Adrenal gland (tissue), 12 donors: ENCODE data around the gene POLR1D. TPM values are rescaled to one million over a fixed set of nuclear protein-coding genes. Genes with fewer than 3 reads are reported as not detected.

Source experiments
- DNase-seq, 7 donors: peaks; one replicate each; pipeline ENCODE4 v3.0.0-alpha.2; 2019 to 2020
- H3K27ac ChIP-seq, 5 donors: fragments of 200-600 bp; sonication (generic) in 4 of 5; 1 replicate in 3 of 5; 2 replicates in 2 of 5; pipeline versions ENCODE4 v1.5.1 to v1.8.0; 2016 to 2020; ENCODE audit warnings: mild to moderate bottlenecking in 1 of 5
- H3K27me3 ChIP-seq: fragments of 200-600 bp; 2 replicates; pipeline ENCODE4 v1.8.0; 2021
- H3K36me3 ChIP-seq, 2 donors: fragments of 200-600 bp; replicated peaks in 1 of 2; 1 replicate in 1 of 2; 2 replicates in 1 of 2; pipeline versions ENCODE4 v1.5.1 to v1.8.0; 2018 to 2022
- H3K4me1 ChIP-seq, 2 donors: fragments of 200-600 bp; replicated peaks in 1 of 2; 1 replicate in 1 of 2; 2 replicates in 1 of 2; pipeline versions ENCODE4 v1.5.1 to v1.8.0; 2018 to 2021
- H3K4me3 ChIP-seq, 4 donors: fragments of 200-600 bp; sonication (generic) in 3 of 4; one replicate each; pipeline ENCODE4 v1.5.1; 2016 to 2018
- H3K9me3 ChIP-seq, 3 donors: fragments of 200-600 bp; sonication (generic) in 1 of 3; replicated peaks in 1 of 3; 1 replicate in 2 of 3; 2 replicates in 1 of 3; pipeline versions ENCODE4 v1.5.1 to v1.8.0; 2016 to 2021
- CTCF ChIP-seq, 6 experiments: fragments of 450-650 bp in 4 of 6; fragments of 200-600 bp in 2 of 6; sonication (generic) in 1 of 6; IDR thresholded peaks; 1 replicate in 5 of 6; 2 replicates in 1 of 6; pipeline versions ENCODE4 v1.5.1 to v1.8.0; 2016 to 2021; ENCODE audit warnings: antibody characterized with exemption in 6 of 6, mild to moderate bottlenecking in 2 of 6, moderate library complexity in 1 of 6
- POLR2A ChIP-seq, 2 donors: fragments of 450-650 bp; IDR thresholded peaks; one replicate each; pipeline ENCODE4 v1.6.1; 2017; ENCODE audit warnings: antibody characterized with exemption in 2 of 2, mild to moderate bottlenecking in 2 of 2, moderate library complexity in 1 of 2
- WGBS, 4 donors: extraction: QIAGEN DNeasy Blood & Tissue Kit in 2 of 4; methylation state at CpG; one replicate each; pipeline versions ENCODE4 v1.1.5 to v1.1.7; 2013 to 2017; 5-methylcytosine and 5-hydroxymethylcytosine counted together
- intact Hi-C, 2 donors: fragments of 100-400 bp; cut with DNase I; formaldehyde crosslinking; loops; one replicate each; pipeline versions ENCODE4 v1.14.1 to v1.15.0; 2022 to 2023
- polyA plus RNA-seq, 3 donors: library from polyadenylated mRNA; stranded (reverse); fragments of 200-250 nt in 2 of 3; fragments of 350-450 nt in 1 of 3; fragmentation: Illumina TruSeq in 1 of 3; extraction: RNeasy Lipid Tissue Mini Kit (QIAGEN cat#74804) in 1 of 3; gene quantifications; one replicate each; pipeline ENCODE4 v1.2.3, GENCODE V29; 2013 to 2014
- total RNA-seq, 9 donors: library from RNA; depleted of rRNA in 4 of 9; stranded (reverse); fragments of >200 nt in 4 of 9; fragments of 120-200 nt in 1 of 9; fragmentation: NEBNext Ultra II Directional in 1 of 9; extraction: Animal tissue kit (Norgen Biotek cat#: 25700) in 1 of 9; gene quantifications; one replicate each; pipeline versions ENCODE4 v1.1.0 to v1.2.4, GENCODE V29; 2013 to 2023
- donor health status: healthy with polysubstance abuse.
- donor health status: Bipolar disorder and iron deficiency.
- donor health status: DM: yes; HTN: yes; CAD: no.
- donor health status: DM: no; HTN: no; CAD: no.
- donor health status: DM: no; HTN: no; CAD: no.
- donor health status: DM: yes; HTN: yes; CAD: no.

Gene POLR1D
- total and polyA plus RNA-seq, 12 donors, result 81.5 to 369 (median 176) TPM

GRCh38 chr13:27654059-27654458 is 32.4 kb downstream of the POLR1D start:
- Histone ChIP-seq H3K4me3 (no peak overlapping the region), H3K27me3 (no peaks in the 10 kb centered on the region), H3K9me3 (peaks cover 0 to 4% (median 0%) of the 10 kb centered on the region in 3 donors), H3K27ac (no peak overlapping the region), H3K4me1 (no peaks in the 10 kb centered on the region), H3K36me3 (peaks cover 0 to 20% of the 10 kb centered on the region in 2 donors)
- intact Hi-C loops, result no loop called here
- TF ChIP-seq CTCF (IDR thresholded peaks at IDR 0.05) (no peak), POLR2A (IDR thresholded peaks at IDR 0.05) (no peak)
- WGBS, 4 donors, result 80 to 98% (median 96%) methylated on average over 3 of the region's 3 CpGs
- DNase-seq, result no peak

- intact Hi-C loops, result no loop called here
- TF ChIP-seq CTCF (IDR thresholded peaks at IDR 0.05) (no peak), POLR2A (IDR thresholded peaks at IDR 0.05) (no peak)
Measured at GRCh38 chr13:27654816-27655215, 33.1 kb downstream of the POLR1D start.

GRCh38 chr13:27657724-27658123 is 36.0 kb downstream of the POLR1D start:
- no peak overlapping the region for H3K27ac ChIP-seq
- TF ChIP-seq CTCF (IDR thresholded peaks at IDR 0.05), result no peak
- TF ChIP-seq POLR2A (IDR thresholded peaks at IDR 0.05), result no peak
- no peak overlapping the region for H3K4me3 ChIP-seq
- 93 to 94% (median 93%) methylated on average over 2 of the region's 2 CpGs for WGBS, 4 donors
- intact Hi-C loops, result no loop called here
- no peaks in the 10 kb centered on the region for H3K36me3 ChIP-seq
- no peaks in the 10 kb centered on the region for H3K27me3 ChIP-seq
- no peaks in the 10 kb centered on the region for H3K4me1 ChIP-seq
- DNase-seq, result no peak
- H3K9me3 ChIP-seq, result no peaks in the 10 kb centered on the region

More at GRCh38 chr13:27654816-27655215, 33.1 kb downstream of the POLR1D start:
- Histone ChIP-seq H3K9me3 (peaks cover 0 to 4% (median 0%) of the 10 kb centered on the region in 3 donors), H3K4me1 (no peaks in the 10 kb centered on the region), H3K27me3 (no peaks in the 10 kb centered on the region), H3K27ac (no peak overlapping the region), H3K4me3 (no peak overlapping the region), H3K36me3 (peaks cover 0 to 15% of the 10 kb centered on the region in 2 donors)
- WGBS, 4 donors, result 90 to 100% (median 95%) methylated on average over 1 of the region's 1 CpG
- no peak for DNase-seq

GRCh38 chr13:27658546-27658945 is 36.9 kb downstream of the POLR1D start:
- Histone ChIP-seq H3K4me3 (no peak overlapping the region), H3K4me1 (no peaks in the 10 kb centered on the region), H3K27ac (no peak overlapping the region), H3K27me3 (no peaks in the 10 kb centered on the region), H3K9me3 (no peaks in the 10 kb centered on the region), H3K36me3 (no peaks in the 10 kb centered on the region)
- intact Hi-C loops, result no loop called here
- TF ChIP-seq POLR2A (IDR thresholded peaks at IDR 0.05), result no peak
- TF ChIP-seq CTCF (IDR thresholded peaks at IDR 0.05), result no peak
- no peak for DNase-seq
